ENCODE measurements around the gene SP140L. TPM values are rescaled to one million over a fixed set of nuclear protein-coding genes. Genes with fewer than 3 reads are reported as not detected.
"Not testable (repeated sequence)": the region's sequence is repeated elsewhere in the genome, so short reads cannot be mapped to it uniquely, and the experiment has no call there.

Gene SP140L
- 1.3 TPM for polyA plus RNA-seq (2013, experiment 1 of 2)
- polyA plus RNA-seq (2013, experiment 2 of 2): 1.1 TPM

GRCh38 chr2:230326453-230327417 lies at the start of gene SP140L:
Gene SP140L, plus strand, starts transcription at chr2:230327193. Its CDS starts 77 bp downstream, at chr2:230327270.
- no peak within 1 kb of the TSS for H3K18ac ChIP-seq (ENCODE audit: low read length)
- no peak within 1 kb of the TSS for H2BK120ac ChIP-seq (ENCODE audit: low read depth, low read length)
- WGBS (ENCODE audit: extremely low coverage, insufficient coverage, low lambda C conversion rate): no CpG with 5 or more reads among the region's 11 CpGs
- H3K27me3 ChIP-seq (ENCODE audit: insufficient read depth, low read length, poor library complexity): no peaks in the 10 kb centered on the region
- no peaks in the 10 kb centered on the region for H3K79me2 ChIP-seq (ENCODE audit: control insufficient read depth, insufficient read depth, low read length)
- no peak within 1 kb of the TSS for H2BK15ac ChIP-seq (replicated peaks; ENCODE audit: low read depth)
- H4K8ac ChIP-seq (ENCODE audit: low read depth, low read length): no peak within 1 kb of the TSS
- peak; percentile 64 for DNase-seq
- no peak within 1 kb of the TSS for H2BK5ac ChIP-seq (ENCODE audit: low read length)
- H3K79me1 ChIP-seq (ENCODE audit: low read length): no peaks in the 10 kb centered on the region
- H3K36me3 ChIP-seq (ENCODE audit: control insufficient read depth, insufficient read depth, low read length): no peaks in the 10 kb centered on the region
- H3K4me1 ChIP-seq (ENCODE audit: control insufficient read depth, low read depth, low read length): no peaks in the 10 kb centered on the region
- H3K4ac ChIP-seq (ENCODE audit: low read depth, low read length): no peak within 1 kb of the TSS
- no peak within 1 kb of the TSS for H3K4me3 ChIP-seq (ENCODE audit: low read length)
- no peak within 1 kb of the TSS for H4K5ac ChIP-seq (ENCODE audit: low read length)
- no peak within 1 kb of the TSS for H3K9ac ChIP-seq (ENCODE audit: low read length)
- no peak within 1 kb of the TSS for H2AK5ac ChIP-seq (ENCODE audit: low read length)
- no peak within 1 kb of the TSS for H3K23ac ChIP-seq (ENCODE audit: low read length)
- H3K56ac ChIP-seq (ENCODE audit: low read length): peak within 1 kb of the TSS; percentile 3
- no peak within 1 kb of the TSS for H3K4me2 ChIP-seq (ENCODE audit: low read length)
- H3K27ac ChIP-seq (ENCODE audit: low read depth, low read length): no peak within 1 kb of the TSS

- Histone ChIP-seq H2BK5ac (ENCODE audit: low read length) (no peak overlapping the region), H3K56ac (ENCODE audit: low read length) (no peak overlapping the region), H2AK5ac (ENCODE audit: low read length) (no peak overlapping the region), H3K4ac (ENCODE audit: low read depth, low read length) (no peak overlapping the region), H4K8ac (ENCODE audit: low read depth, low read length) (no peak overlapping the region), H2BK120ac (ENCODE audit: low read depth, low read length) (no peak overlapping the region), H3K27me3 (ENCODE audit: insufficient read depth, low read length, poor library complexity) (no peaks in the 10 kb centered on the region), H3K18ac (ENCODE audit: low read length) (no peak overlapping the region), H4K5ac (ENCODE audit: low read length) (no peak overlapping the region), H3K79me1 (ENCODE audit: low read length) (no peaks in the 10 kb centered on the region), H3K4me2 (ENCODE audit: low read length) (no peak overlapping the region), H3K23ac (ENCODE audit: low read length) (no peak overlapping the region), H3K36me3 (ENCODE audit: control insufficient read depth, insufficient read depth, low read length) (no peaks in the 10 kb centered on the region), H3K27ac (ENCODE audit: low read depth, low read length) (no peak overlapping the region), H3K4me1 (ENCODE audit: control insufficient read depth, low read depth, low read length) (no peaks in the 10 kb centered on the region), H3K79me2 (ENCODE audit: control insufficient read depth, insufficient read depth, low read length) (no peaks in the 10 kb centered on the region), H3K9ac (ENCODE audit: low read length) (no peak overlapping the region), H3K4me3 (ENCODE audit: low read length) (no peak overlapping the region), H2BK15ac (replicated peaks; ENCODE audit: low read depth) (no peak overlapping the region)
- WGBS (ENCODE audit: extremely low coverage, insufficient coverage, low lambda C conversion rate): no CpG with 5 or more reads among the region's 2 CpGs
- DNase-seq: no peak
These were observed 44.1 kb upstream of the SP140L start for GRCh38 chr2:230282936-230283335.

GRCh38 chr2:230286048-230286447 lies 40.9 kb upstream of the SP140L start:
- no peaks in the 10 kb centered on the region for H3K79me1 ChIP-seq (ENCODE audit: low read length)
- no peak overlapping the region for H4K5ac ChIP-seq (ENCODE audit: low read length)
- no peaks in the 10 kb centered on the region for H3K79me2 ChIP-seq (ENCODE audit: control insufficient read depth, insufficient read depth, low read length)
- no peak overlapping the region for H3K27ac ChIP-seq (ENCODE audit: low read depth, low read length)
- no peak overlapping the region for H3K18ac ChIP-seq (ENCODE audit: low read length)
- H3K27me3 ChIP-seq (ENCODE audit: insufficient read depth, low read length, poor library complexity): no peaks in the 10 kb centered on the region
- H3K4me3 ChIP-seq (ENCODE audit: low read length): no peak overlapping the region
- DNase-seq: no peak
- no peak overlapping the region for H2BK15ac ChIP-seq (replicated peaks; ENCODE audit: low read depth)
- H4K8ac ChIP-seq (ENCODE audit: low read depth, low read length): no peak overlapping the region
- no peak overlapping the region for H3K9ac ChIP-seq (ENCODE audit: low read length)
- WGBS (ENCODE audit: extremely low coverage, insufficient coverage, low lambda C conversion rate): no CpG with 5 or more reads among the region's 3 CpGs
- no peaks in the 10 kb centered on the region for H3K4me1 ChIP-seq (ENCODE audit: control insufficient read depth, low read depth, low read length)
- H3K4me2 ChIP-seq (ENCODE audit: low read length): no peak overlapping the region
- no peak overlapping the region for H2BK120ac ChIP-seq (ENCODE audit: low read depth, low read length)
- H3K36me3 ChIP-seq (ENCODE audit: control insufficient read depth, insufficient read depth, low read length): no peaks in the 10 kb centered on the region
- no peak overlapping the region for H3K56ac ChIP-seq (ENCODE audit: low read length)
- no peak overlapping the region for H3K23ac ChIP-seq (ENCODE audit: low read length)
- H3K4ac ChIP-seq (ENCODE audit: low read depth, low read length): no peak overlapping the region
- no peak overlapping the region for H2AK5ac ChIP-seq (ENCODE audit: low read length)
- H2BK5ac ChIP-seq (ENCODE audit: low read length): no peak overlapping the region

- H3K79me2 ChIP-seq (ENCODE audit: control insufficient read depth, insufficient read depth, low read length); H2AK5ac ChIP-seq (ENCODE audit: low read length); H3K4me1 ChIP-seq (ENCODE audit: control insufficient read depth, low read depth, low read length); H3K23ac ChIP-seq (ENCODE audit: low read length); H3K18ac ChIP-seq (ENCODE audit: low read length); H3K36me3 ChIP-seq (ENCODE audit: control insufficient read depth, insufficient read depth, low read length); H3K79me1 ChIP-seq (ENCODE audit: low read length); H2BK120ac ChIP-seq (ENCODE audit: low read depth, low read length); H3K4ac ChIP-seq (ENCODE audit: low read depth, low read length); H3K9ac ChIP-seq (ENCODE audit: low read length); H2BK15ac ChIP-seq (replicated peaks; ENCODE audit: low read depth); H3K27ac ChIP-seq (ENCODE audit: low read depth, low read length); H3K4me3 ChIP-seq (ENCODE audit: low read length); H3K4me2 ChIP-seq (ENCODE audit: low read length); H2BK5ac ChIP-seq (ENCODE audit: low read length); H3K27me3 ChIP-seq (ENCODE audit: insufficient read depth, low read length, poor library complexity); H4K8ac ChIP-seq (ENCODE audit: low read depth, low read length); H3K56ac ChIP-seq (ENCODE audit: low read length); H4K5ac ChIP-seq (ENCODE audit: low read length): not testable (repeated sequence)
- peak; percentile 48 for DNase-seq
- WGBS (ENCODE audit: extremely low coverage, insufficient coverage, low lambda C conversion rate): no CpG with 5 or more reads among the region's 4 CpGs
These were observed 37.7 kb upstream of the SP140L start for GRCh38 chr2:230289311-230289710.

GRCh38 chr2:230295192-230295591 lies 31.8 kb upstream of the SP140L start:
- no peak overlapping the region for H2BK120ac ChIP-seq (ENCODE audit: low read depth, low read length)
- H3K4me1 ChIP-seq (ENCODE audit: control insufficient read depth, low read depth, low read length): no peaks in the 10 kb centered on the region
- H3K79me2 ChIP-seq (ENCODE audit: control insufficient read depth, insufficient read depth, low read length): no peaks in the 10 kb centered on the region
- no CpG with 5 or more reads among the region's 6 CpGs for WGBS (ENCODE audit: extremely low coverage, insufficient coverage, low lambda C conversion rate)
- no peak overlapping the region for H3K4ac ChIP-seq (ENCODE audit: low read depth, low read length)
- no peak overlapping the region for H3K27ac ChIP-seq (ENCODE audit: low read depth, low read length)
- H4K5ac ChIP-seq (ENCODE audit: low read length): no peak overlapping the region
- H3K4me3 ChIP-seq (ENCODE audit: low read length): no peak overlapping the region
- no peak overlapping the region for H3K23ac ChIP-seq (ENCODE audit: low read length)
- no peaks in the 10 kb centered on the region for H3K79me1 ChIP-seq (ENCODE audit: low read length)
- H2BK5ac ChIP-seq (ENCODE audit: low read length): no peak overlapping the region
- DNase-seq: no peak
- H3K4me2 ChIP-seq (ENCODE audit: low read length): no peak overlapping the region
- no peak overlapping the region for H3K18ac ChIP-seq (ENCODE audit: low read length)
- H3K9ac ChIP-seq (ENCODE audit: low read length): no peak overlapping the region
- no peaks in the 10 kb centered on the region for H3K36me3 ChIP-seq (ENCODE audit: control insufficient read depth, insufficient read depth, low read length)
- no peak overlapping the region for H3K56ac ChIP-seq (ENCODE audit: low read length)
- no peak overlapping the region for H4K8ac ChIP-seq (ENCODE audit: low read depth, low read length)
- no peak overlapping the region for H2BK15ac ChIP-seq (replicated peaks; ENCODE audit: low read depth)
- H3K27me3 ChIP-seq (ENCODE audit: insufficient read depth, low read length, poor library complexity): no peaks in the 10 kb centered on the region
- no peak overlapping the region for H2AK5ac ChIP-seq (ENCODE audit: low read length)

Data from mesendoderm (in vitro differentiated cells).